GM12864 (cell line): ENCODE results near the gene CCDC183.
A peak's percentile ranks its signal among the peaks of the same experiment; 100 is the strongest.

ENCODE experiments used
- DNase-seq: peaks from one replicate; pipeline ENCODE4 v3.0.0-alpha.2; 2011; ENCODE audit warnings: low read depth
- H3K4me3 ChIP-seq: 2 replicates; pipeline ENCODE4 v1.5.1; 2011; ENCODE audit warnings: mild to moderate bottlenecking, low read depth, low read length, control low read depth
- TF ChIP-seq, protein P1 (sequence below): IDR thresholded peaks from 2 replicates; pipeline ENCODE4 v1.5.1; 2011; ENCODE audit warnings: low read depth, mild to moderate bottlenecking, moderate library complexity, low read length, control low read depth, inconsistent platforms; ENCODE audit errors: missing control alignments

CCDC183 gene

DNA sequence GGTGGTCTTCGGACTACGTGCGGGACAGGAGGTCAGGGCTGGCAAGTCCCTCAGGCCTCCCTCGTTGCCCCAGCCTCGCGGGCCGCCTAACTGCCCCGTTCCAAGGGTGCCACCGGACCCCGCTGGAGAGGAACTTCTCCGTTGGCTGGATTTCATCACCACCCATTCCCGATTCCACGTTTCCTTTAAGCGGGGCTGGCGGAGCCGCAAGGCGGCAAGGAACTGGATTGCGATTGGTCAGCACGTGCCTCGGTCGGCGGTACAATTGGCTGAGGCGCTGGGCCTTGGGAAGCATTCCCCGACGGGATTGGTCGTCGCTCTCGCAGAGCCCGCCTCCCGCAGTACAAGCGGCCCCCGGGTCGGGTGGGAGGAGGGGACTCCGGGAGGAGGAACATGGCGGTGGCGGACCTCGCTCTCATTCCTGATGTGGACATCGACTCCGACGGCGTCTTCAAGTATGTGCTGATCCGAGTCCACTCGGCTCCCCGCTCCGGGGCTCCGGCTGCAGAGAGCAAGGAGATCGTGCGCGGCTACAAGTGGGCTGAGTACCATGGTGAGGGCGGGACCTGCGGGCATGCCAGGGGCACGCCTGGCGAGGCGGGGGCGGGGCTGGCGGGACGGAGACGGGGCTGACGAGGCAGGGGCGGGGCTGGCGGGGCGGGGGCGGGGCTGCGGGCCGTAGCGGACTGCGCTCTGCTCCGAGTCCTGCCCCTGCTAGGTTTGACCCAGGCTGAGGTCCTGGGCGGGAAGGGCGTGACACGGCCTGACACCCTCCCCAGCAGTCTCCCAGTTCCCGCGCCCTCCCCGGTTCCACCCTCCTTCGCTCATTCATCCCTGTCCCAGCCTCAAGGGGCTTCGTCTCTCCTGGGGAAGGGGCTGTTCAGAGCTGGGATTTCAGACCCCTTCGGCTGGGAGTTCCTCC lies 53.2 kb downstream of the CCDC183 start, which contains the start of gene PHPT1:
Gene PHPT1, plus strand, starts transcription at position 372 of the 922 bp plus-strand sequence. Its CDS starts 22 bp downstream, at position 394.
- peak within 1 kb of the TSS; percentile 67 for H3K4me3 ChIP-seq
- peak; percentile 96 for DNase-seq
- TF ChIP-seq, protein P1, sequence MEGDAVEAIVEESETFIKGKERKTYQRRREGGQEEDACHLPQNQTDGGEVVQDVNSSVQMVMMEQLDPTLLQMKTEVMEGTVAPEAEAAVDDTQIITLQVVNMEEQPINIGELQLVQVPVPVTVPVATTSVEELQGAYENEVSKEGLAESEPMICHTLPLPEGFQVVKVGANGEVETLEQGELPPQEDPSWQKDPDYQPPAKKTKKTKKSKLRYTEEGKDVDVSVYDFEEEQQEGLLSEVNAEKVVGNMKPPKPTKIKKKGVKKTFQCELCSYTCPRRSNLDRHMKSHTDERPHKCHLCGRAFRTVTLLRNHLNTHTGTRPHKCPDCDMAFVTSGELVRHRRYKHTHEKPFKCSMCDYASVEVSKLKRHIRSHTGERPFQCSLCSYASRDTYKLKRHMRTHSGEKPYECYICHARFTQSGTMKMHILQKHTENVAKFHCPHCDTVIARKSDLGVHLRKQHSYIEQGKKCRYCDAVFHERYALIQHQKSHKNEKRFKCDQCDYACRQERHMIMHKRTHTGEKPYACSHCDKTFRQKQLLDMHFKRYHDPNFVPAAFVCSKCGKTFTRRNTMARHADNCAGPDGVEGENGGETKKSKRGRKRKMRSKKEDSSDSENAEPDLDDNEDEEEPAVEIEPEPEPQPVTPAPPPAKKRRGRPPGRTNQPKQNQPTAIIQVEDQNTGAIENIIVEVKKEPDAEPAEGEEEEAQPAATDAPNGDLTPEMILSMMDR: no peak

DNA sequence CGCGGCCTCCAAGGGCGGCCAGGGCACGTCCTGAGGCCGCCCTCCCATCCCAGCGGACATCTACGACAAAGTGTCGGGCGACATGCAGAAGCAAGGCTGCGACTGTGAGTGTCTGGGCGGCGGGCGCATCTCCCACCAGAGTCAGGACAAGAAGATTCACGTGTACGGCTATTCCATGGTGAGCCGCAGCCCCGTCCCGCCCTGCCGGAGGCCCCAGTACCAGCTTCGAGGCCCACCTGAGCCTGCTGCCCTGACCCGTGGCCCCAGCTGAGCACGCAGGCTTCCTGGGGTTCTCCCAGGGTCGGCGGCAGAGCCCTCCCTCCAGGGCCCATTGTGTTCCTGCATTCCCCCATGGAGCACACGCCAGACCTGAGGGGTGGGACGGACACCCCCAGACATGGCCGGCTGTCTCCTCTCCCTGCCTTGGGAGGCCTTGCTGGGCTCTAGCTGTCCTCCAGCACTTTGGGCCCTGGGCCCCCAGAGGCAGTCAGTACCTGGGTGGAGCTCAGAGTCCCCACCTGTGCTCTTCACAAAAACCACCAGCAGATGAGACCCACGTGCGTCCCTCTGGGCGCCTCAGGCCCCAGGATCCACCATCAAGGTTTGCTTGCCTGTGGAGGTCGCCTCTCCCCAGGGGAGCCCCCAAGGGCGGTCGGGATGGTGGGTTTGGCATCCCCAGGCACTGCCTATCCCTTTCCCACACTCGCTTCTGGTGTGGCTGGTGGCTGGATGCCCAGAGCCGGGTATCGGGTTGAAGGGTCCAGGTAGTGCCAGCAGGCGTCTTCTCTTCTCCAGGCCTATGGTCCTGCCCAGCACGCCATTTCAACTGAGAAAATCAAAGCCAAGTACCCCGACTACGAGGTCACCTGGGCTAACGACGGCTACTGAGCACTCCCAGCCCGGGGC lies 54.1 kb downstream of the CCDC183 start:
- TF ChIP-seq, protein P1: no peak

DNA sequence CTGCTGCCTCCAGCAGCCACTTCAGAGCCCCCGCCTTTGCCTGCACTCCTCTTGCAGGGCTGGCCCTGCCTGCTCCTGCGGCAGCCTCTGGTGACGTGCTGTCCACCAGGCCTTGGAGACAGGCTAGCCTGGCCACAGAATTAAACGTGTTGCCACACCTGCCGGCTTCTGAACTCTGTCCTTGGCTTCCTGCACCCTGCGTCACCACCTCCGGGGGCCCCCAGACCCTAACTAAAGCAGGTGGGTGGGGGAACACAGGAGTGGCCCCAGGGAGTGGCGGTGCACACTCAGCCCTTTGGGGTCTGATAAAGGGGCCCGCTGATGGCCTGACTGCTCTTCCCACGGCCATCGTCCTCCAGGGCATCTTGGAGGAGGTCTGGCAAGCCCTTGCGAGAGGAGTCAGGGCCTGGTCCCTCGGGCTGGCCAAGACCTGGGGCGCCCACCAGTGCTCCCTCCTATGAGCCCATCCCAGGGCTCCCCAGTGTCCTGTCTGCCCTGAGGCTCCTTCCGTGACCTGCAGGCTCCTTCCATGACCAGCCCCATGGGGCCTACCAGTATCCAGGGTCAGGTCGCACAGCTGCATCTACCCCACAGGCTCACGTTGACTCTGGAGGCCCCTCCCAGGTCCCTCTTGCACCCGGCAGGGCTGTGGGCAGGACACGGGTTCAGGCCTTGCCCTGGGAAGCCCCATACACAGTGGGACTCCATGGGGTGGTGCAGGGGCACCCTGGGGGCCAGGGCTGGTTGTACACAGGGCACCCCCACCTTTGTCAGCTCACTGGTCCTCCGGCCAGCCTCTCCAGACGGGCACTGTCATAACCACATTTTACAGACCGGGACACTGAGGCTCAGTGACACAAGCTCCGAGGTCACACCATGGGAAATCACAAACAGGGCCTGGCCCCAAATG lies 55.0 kb downstream of the CCDC183 start:
- no peak overlapping the region for H3K4me3 ChIP-seq
- TF ChIP-seq, protein P1: no peak

More for the DNA sequence above, 54.1 kb downstream of the CCDC183 start:
- no peak for DNase-seq
- peak overlapping the region; percentile 67 for H3K4me3 ChIP-seq

DNA sequence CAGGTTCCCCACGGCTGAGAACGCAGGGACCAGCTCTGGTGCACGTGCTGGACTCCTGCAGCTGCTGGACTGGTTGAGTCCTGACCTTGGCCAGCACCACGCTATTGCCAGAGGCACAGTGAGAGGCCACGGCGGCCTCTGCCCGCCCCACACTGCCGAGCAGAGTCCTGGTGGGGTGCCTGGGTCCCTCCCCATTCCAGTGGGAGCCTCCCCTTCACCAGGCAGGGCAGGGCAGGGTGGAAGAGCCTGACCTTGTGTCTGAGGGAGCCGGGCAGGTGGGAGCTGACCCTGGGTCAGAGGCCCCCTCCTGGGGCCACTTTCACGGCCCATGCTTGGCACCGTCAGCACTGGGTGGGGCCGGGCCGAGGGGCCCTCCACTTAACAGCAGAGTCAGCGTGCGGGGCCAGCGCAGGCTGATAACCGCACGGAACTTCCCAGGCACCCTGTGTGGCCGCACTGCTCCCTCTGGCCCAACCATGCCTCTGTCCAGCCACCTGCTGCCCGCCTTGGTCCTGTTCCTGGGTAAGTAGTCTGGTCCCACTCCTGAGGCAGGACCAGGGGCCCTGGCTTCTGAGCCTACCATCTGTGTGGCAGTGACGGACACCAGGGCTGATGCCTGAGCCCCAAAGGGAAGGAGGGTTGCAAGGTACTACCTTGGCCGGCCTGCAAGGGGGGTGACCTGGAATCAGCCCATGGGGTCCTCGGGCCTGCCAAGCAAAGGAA lies 56.0 kb downstream of the CCDC183 start, which contains the start of gene MAMDC4:
Gene MAMDC4, plus strand, starts transcription at position 406 of the 723 bp plus-strand sequence. Its CDS starts 71 bp downstream, at position 477.
- TF ChIP-seq, protein P1: no peak
- no peak within 1 kb of the TSS for H3K4me3 ChIP-seq
- no peak for DNase-seq

More for the DNA sequence above, 55.0 kb downstream of the CCDC183 start:
- no peak for DNase-seq

DNA sequence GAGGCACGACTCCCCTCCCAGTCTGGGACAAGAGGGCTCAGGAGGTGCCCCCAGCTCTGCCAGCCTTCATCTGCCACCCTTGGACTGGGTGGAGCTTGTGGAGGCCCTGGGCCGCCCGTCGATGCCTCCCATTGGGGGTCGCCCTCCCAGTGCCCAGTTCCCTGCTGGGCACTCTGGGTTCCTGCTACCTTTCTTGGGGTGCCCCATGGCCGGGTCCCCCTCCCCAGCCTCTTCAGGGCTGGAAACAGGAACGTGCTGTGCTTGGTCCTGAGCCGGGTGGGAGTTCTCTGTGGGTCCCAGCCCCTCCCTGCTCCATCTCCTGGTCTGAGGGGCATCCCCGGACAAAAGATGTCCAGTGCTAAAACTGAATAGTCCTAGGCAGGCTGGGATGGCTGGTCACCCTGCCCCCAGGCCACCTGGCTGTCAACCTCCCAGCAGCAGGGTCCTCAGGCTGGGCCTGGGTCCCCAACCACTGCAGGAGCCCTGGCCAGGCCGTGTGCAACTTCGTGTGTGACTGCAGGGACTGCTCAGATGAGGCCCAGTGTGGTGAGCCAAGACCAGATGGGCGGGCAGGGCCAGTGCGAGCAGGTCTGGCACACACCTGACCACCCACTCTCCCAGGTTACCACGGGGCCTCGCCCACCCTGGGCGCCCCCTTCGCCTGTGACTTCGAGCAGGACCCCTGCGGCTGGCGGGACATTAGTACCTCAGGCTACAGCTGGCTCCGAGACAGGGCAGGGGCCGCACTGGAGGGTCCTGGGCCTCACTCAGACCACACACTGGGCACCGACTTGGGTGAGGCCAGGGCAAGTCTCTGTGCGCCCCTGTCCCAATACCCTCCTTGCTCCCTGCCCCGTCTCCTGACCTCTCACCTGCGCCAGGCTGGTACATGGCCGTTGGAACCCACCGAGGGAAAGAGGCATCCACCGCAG lies 56.8 kb downstream of the CCDC183 start:
- DNase-seq: no peak
- H3K4me3 ChIP-seq: no peak overlapping the region
- TF ChIP-seq, protein P1: no peak
